ENCODE data around the gene TMEM209. TPM values are rescaled to one million over a fixed set of nuclear protein-coding genes. Genes with fewer than 3 reads are reported as not detected.
"Not testable (repeated sequence)": the region's sequence is repeated elsewhere in the genome, so short reads cannot be mapped to it uniquely, and the experiment has no call there.

TMEM209 gene
- 21.7 TPM for total RNA-seq
- long read RNA-seq, transcript TMEM209-201 (15 exons, 3,545 nt) = major isoform, 17 of 28 reads
- long read RNA-seq, partial matches to known transcripts = 5 of 28 reads
- long read RNA-seq, other reads (novel, unspliced or antisense) = 5 of 28 reads

- H3K4me1 ChIP-seq = peaks cover 8% of the 10 kb centered on the region
- peak; percentile 98 to 100 for ATAC-seq
- no peaks in the 10 kb centered on the region for H3K27me3 ChIP-seq (ENCODE audit: low read depth)
- intact Hi-C loops (cut with DNase I) = no loop called here
- peak; percentile 95 for DNase-seq
- H3K36me3 ChIP-seq = peaks cover 33% of the 10 kb centered on the region
- peak within 1 kb of the TSS; percentile 90 for H3K27ac ChIP-seq
- no peaks in the 10 kb centered on the region for H3K9me3 ChIP-seq
- TF ChIP-seq CTCF (IDR thresholded peaks at IDR 0.05) = no peak
- H3K4me3 ChIP-seq = peak within 1 kb of the TSS; percentile 61
Measured at GRCh38 chr7:130205084-130205947, at the start of gene TMEM209. Gene TMEM209 (minus strand): TSS chr7:130205406. CDS start chr7:130205375, 31 bp downstream.

- Histone ChIP-seq H3K4me3 (no peak overlapping the region), H3K4me1 (no peaks in the 10 kb centered on the region), H3K9me3 (peaks cover 19% of the 10 kb centered on the region), H3K36me3 (no peaks in the 10 kb centered on the region), H3K27ac (no peak overlapping the region), H3K27me3 (ENCODE audit: low read depth) (no peaks in the 10 kb centered on the region)
- intact Hi-C loops (cut with DNase I) = no loop called here
- no peak for DNase-seq
- no peak for TF ChIP-seq CTCF (IDR thresholded peaks at IDR 0.05)
- no peak for ATAC-seq
Measured at GRCh38 chr7:130254555-130254954, 49.3 kb upstream of the TMEM209 start.

- H3K9me3 ChIP-seq; DNase-seq; ATAC-seq; H3K27ac ChIP-seq; intact Hi-C loops (cut with DNase I); H3K27me3 ChIP-seq (ENCODE audit: low read depth); H3K36me3 ChIP-seq; H3K4me1 ChIP-seq; H3K4me3 ChIP-seq: not testable (repeated sequence)
Measured at GRCh38 chr7:130249626-130250025, 44.4 kb upstream of the TMEM209 start.

- intact Hi-C loops (cut with DNase I); ATAC-seq: not testable (repeated sequence)
Measured at GRCh38 chr7:130248842-130249241, 43.6 kb upstream of the TMEM209 start.

GRCh38 chr7:130246491-130246890, 41.3 kb upstream of the TMEM209 start:
- intact Hi-C loops (cut with DNase I); H3K4me1 ChIP-seq; H3K27me3 ChIP-seq (ENCODE audit: low read depth); H3K4me3 ChIP-seq; H3K36me3 ChIP-seq; H3K27ac ChIP-seq; ATAC-seq; H3K9me3 ChIP-seq; DNase-seq: not testable (repeated sequence)

More at GRCh38 chr7:130248842-130249241, 43.6 kb upstream of the TMEM209 start:
- not testable (repeated sequence) for H3K9me3 ChIP-seq; H3K4me1 ChIP-seq; DNase-seq; H3K36me3 ChIP-seq; H3K27ac ChIP-seq; H3K4me3 ChIP-seq; H3K27me3 ChIP-seq (ENCODE audit: low read depth)

GRCh38 chr7:130243486-130243885, 38.3 kb upstream of the TMEM209 start:
- H3K27me3 ChIP-seq (ENCODE audit: low read depth); H3K27ac ChIP-seq; H3K36me3 ChIP-seq; H3K4me1 ChIP-seq; ATAC-seq; intact Hi-C loops (cut with DNase I); H3K9me3 ChIP-seq; DNase-seq; H3K4me3 ChIP-seq: not testable (repeated sequence)

GRCh38 chr7:130242198-130243014, 37.2 kb upstream of the TMEM209 start:
- H3K27me3 ChIP-seq (ENCODE audit: low read depth) = no peaks in the 10 kb centered on the region
- H3K4me1 ChIP-seq = no peaks in the 10 kb centered on the region
- peak; percentile 61 for DNase-seq
- H3K27ac ChIP-seq = no peak overlapping the region
- TF ChIP-seq CTCF (IDR thresholded peaks at IDR 0.05) = peak; percentile 80
- H3K4me3 ChIP-seq = no peak overlapping the region
- no peaks in the 10 kb centered on the region for H3K9me3 ChIP-seq
- intact Hi-C loops (cut with DNase I) = no loop called here
- peak; percentile 76 to 77 for ATAC-seq
- no peaks in the 10 kb centered on the region for H3K36me3 ChIP-seq

Measured in lower lobe of right lung (tissue), 2 donors.